Endodermal cell (in vitro differentiated cells): Measurements from ENCODE around the gene TIFAB. TPM values are rescaled to one million over a fixed set of nuclear protein-coding genes. Genes with fewer than 3 reads are reported as not detected.

ENCODE experiments used
- DNase-seq: peaks from one replicate; pipeline ENCODE4 v3.0.0-alpha.2; 2017
- H3K27ac ChIP-seq: 2 replicates; pipeline ENCODE4 v1.5.1; 2013; ENCODE audit warnings: mild to moderate bottlenecking, low read depth, low read length, moderate library complexity
- H3K27me3 ChIP-seq: 2 replicates; pipeline ENCODE4 v1.6.1; 2013; ENCODE audit warnings: mild to moderate bottlenecking, low read length, moderate library complexity; ENCODE audit not compliant: insufficient read depth, control insufficient read depth, poor library complexity, severe bottlenecking
- H3K36me3 ChIP-seq: 2 replicates; pipeline ENCODE4 v1.7.0; 2013; ENCODE audit warnings: mild to moderate bottlenecking, low read length, moderate library complexity; ENCODE audit not compliant: control insufficient read depth, insufficient read depth
- H3K4me1 ChIP-seq: one replicate; pipeline ENCODE4 v1.7.0; 2013; ENCODE audit warnings: low read length; ENCODE audit not compliant: control insufficient read depth, insufficient read depth
- H3K4me3 ChIP-seq: 2 replicates; pipeline ENCODE4 v1.5.1; 2013; ENCODE audit warnings: mild to moderate bottlenecking, low read length, moderate library complexity
- H3K9ac ChIP-seq: 2 replicates; pipeline ENCODE4 v1.6.1; 2013; ENCODE audit warnings: mild to moderate bottlenecking, low read length, moderate library complexity; ENCODE audit not compliant: poor library complexity, severe bottlenecking; ENCODE audit errors: extremely low read depth
- H3K9me3 ChIP-seq: 2 replicates; pipeline ENCODE4 v1.6.1; 2013; ENCODE audit warnings: mild to moderate bottlenecking, low read length, moderate library complexity; ENCODE audit not compliant: control insufficient read depth
- H3K27ac Mint-ChIP-seq: 2 replicates; pipeline ENCODE4 v1.8.0; 2020; ENCODE audit warnings: mixed read lengths
- H3K27me3 Mint-ChIP-seq: 2 replicates; pipeline ENCODE4 v1.8.0; 2021; ENCODE audit warnings: mild to moderate bottlenecking, mixed read lengths; ENCODE audit not compliant: insufficient read depth
- H3K36me3 Mint-ChIP-seq: 2 replicates; pipeline ENCODE4 v1.8.0; 2020; ENCODE audit warnings: low read depth, mixed read lengths
- H3K4me1 Mint-ChIP-seq: 2 replicates; pipeline ENCODE4 v1.8.0; 2020; ENCODE audit warnings: mixed read lengths
- H3K4me3 Mint-ChIP-seq: 2 replicates; pipeline ENCODE4 v1.8.0; 2020; ENCODE audit warnings: mild to moderate bottlenecking, moderate library complexity, mixed read lengths
- H3K9me3 Mint-ChIP-seq: 2 replicates; pipeline ENCODE4 v1.8.0; 2020; ENCODE audit warnings: mild to moderate bottlenecking, mixed read lengths
- WGBS, 2 experiments: methylation state at CpG; one replicate each; pipeline versions ENCODE4 v1.1.5 to v1.1.7; 2013; ENCODE audit warnings: missing lambda C conversion rate in 2 of 2, mixed read lengths in 1 of 2; ENCODE audit not compliant: insufficient coverage in 1 of 2, insufficient read length in 1 of 2; 5-methylcytosine and 5-hydroxymethylcytosine counted together
- total RNA-seq, 2 donors: library from RNA; stranded (reverse); fragmentation: NEBNext Ultra II Directional in 1 of 2; extraction: Animal tissue kit (Norgen Biotek cat#: 25700) in 1 of 2; gene quantifications; 2 replicates in 1 of 2; 3 replicates in 1 of 2; pipeline ENCODE4 v1.2.1, GENCODE V29; 2021
- TF ChIP-seq, protein P1 (sequence below): fragments of 200-600 bp; sonication (generic); conservative IDR thresholded peaks from 2 replicates; pipeline ENCODE4 v1.5.0; 2021; ENCODE audit warnings: antibody characterized with exemption, mild to moderate bottlenecking

The TIFAB gene
- total RNA-seq, 2 donors from 2014 or later, result not detected

DNA sequence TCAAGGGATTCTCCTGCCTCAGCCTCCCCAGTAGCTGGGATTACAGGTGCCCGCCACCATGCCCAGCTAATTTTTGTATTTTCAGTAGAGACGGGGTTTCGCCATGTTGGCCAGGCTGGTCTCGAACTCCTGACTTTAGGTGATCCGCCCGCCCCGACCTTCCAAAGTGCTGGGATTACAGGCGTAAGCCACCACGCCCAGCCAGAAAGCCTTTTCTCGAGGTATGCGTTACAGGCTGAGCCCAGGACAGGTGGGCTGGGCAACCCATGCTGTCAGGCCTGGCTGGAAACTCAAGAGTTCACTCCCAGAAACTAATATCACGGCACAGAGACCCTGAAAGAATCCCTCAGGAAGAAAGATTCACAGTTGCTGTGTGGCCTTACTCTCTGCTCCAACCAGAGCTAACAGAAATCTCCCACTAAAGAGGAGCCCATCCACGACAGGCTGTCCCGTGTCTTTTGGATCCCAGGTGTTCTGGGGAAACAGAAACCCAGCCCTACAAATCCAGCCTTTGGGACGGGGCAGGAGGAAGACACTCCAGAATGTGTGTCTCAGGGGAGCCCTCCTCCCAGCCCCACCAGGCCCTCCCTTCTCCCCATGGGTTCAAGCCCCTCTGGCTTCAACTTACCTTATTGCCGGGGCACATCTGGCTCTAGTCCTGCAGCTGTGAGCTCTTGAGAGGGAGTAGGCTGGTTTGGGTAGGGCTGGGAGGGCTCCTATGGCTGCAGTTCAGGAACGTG, 400 bp downstream of the TIFAB start:
- Histone ChIP-seq H3K4me3 (no peak overlapping the region), H3K4me1 (peaks cover 14% of the 10 kb centered on the region), H3K9ac (no peak overlapping the region), H3K27ac (no peak overlapping the region), H3K36me3 (no peaks in the 10 kb centered on the region), H3K9me3 (peaks cover 1% of the 10 kb centered on the region), H3K27me3 (peaks cover 30% of the 10 kb centered on the region)
- 90 to 92% methylated on average over 12 to 17 of the region's 17 CpGs for WGBS, 2 experiments
- peaks cover 13% of the 10 kb centered on the region for H3K4me1 Mint-ChIP-seq
- H3K4me3 Mint-ChIP-seq, result no peak overlapping the region
- peak; percentile 24 for DNase-seq
- H3K36me3 Mint-ChIP-seq, result no peaks in the 10 kb centered on the region
- peaks cover 5% of the 10 kb centered on the region for H3K9me3 Mint-ChIP-seq
- peaks cover 78% of the 10 kb centered on the region for H3K27me3 Mint-ChIP-seq
- TF ChIP-seq, protein P1, sequence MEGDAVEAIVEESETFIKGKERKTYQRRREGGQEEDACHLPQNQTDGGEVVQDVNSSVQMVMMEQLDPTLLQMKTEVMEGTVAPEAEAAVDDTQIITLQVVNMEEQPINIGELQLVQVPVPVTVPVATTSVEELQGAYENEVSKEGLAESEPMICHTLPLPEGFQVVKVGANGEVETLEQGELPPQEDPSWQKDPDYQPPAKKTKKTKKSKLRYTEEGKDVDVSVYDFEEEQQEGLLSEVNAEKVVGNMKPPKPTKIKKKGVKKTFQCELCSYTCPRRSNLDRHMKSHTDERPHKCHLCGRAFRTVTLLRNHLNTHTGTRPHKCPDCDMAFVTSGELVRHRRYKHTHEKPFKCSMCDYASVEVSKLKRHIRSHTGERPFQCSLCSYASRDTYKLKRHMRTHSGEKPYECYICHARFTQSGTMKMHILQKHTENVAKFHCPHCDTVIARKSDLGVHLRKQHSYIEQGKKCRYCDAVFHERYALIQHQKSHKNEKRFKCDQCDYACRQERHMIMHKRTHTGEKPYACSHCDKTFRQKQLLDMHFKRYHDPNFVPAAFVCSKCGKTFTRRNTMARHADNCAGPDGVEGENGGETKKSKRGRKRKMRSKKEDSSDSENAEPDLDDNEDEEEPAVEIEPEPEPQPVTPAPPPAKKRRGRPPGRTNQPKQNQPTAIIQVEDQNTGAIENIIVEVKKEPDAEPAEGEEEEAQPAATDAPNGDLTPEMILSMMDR, result no peak
- no peak overlapping the region for H3K27ac Mint-ChIP-seq

DNA sequence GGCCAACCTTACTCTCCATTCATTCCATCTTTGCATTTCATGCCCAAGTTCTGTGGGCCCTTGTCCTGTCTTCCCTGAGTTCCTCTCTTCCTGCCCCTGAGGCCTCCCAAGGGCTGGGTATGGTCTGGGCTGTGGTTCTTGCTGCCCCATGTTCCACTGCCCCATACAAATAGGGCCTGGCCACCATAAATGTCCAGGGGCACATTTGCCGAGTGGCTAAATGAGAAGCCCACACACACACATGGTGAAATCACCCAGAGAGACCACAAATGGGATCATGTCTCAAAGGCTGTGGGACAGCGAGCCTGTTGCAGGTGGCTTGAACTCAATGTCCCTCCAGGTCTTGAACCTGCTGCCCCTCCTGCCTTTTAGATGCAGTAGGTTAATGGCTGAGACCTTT, 1.2 kb downstream of the TIFAB start:
- Histone ChIP-seq H3K9ac (no peak overlapping the region), H3K4me3 (no peak overlapping the region), H3K4me1 (peaks cover 17% of the 10 kb centered on the region), H3K27ac (no peak overlapping the region), H3K27me3 (peaks cover 22% of the 10 kb centered on the region), H3K36me3 (no peaks in the 10 kb centered on the region), H3K9me3 (peaks cover 4% of the 10 kb centered on the region)
- H3K4me3 Mint-ChIP-seq, result no peak overlapping the region
- H3K27ac Mint-ChIP-seq, result no peak overlapping the region
- 93 to 100% methylated on average over 2 of the region's 2 CpGs for WGBS, 2 experiments
- peaks cover 5% of the 10 kb centered on the region for H3K9me3 Mint-ChIP-seq
- H3K36me3 Mint-ChIP-seq, result no peaks in the 10 kb centered on the region
- H3K4me1 Mint-ChIP-seq, result peaks cover 13% of the 10 kb centered on the region
- DNase-seq, result no peak
- TF ChIP-seq, protein P1, result no peak
- peaks cover 73% of the 10 kb centered on the region for H3K27me3 Mint-ChIP-seq

DNA sequence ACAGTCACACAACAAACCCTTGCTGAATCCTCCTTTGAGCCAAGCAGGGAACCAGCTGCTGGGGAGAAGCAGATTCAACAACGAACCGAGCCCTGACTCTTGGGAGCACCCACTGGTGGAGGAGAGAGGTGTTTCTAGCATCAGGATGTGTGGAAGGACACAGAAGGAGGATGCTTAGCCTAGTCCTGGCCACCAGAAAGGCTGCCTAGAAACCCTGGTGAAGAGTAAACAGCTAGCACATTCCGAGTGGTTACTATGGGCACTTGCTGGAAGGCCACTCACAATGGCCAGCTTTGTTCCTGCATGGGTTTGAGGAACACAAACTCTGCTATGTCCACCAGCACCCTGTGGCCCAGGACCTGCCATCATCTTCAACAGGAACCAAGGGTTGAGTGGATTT, 1.8 kb downstream of the TIFAB start:
- peaks cover 67% of the 10 kb centered on the region for H3K27me3 Mint-ChIP-seq
- Histone ChIP-seq H3K27ac (no peak overlapping the region), H3K9ac (no peak overlapping the region), H3K27me3 (peaks cover 16% of the 10 kb centered on the region), H3K4me1 (peaks cover 17% of the 10 kb centered on the region), H3K4me3 (no peak overlapping the region), H3K36me3 (no peaks in the 10 kb centered on the region), H3K9me3 (peaks cover 4% of the 10 kb centered on the region)
- peaks cover 5% of the 10 kb centered on the region for H3K9me3 Mint-ChIP-seq
- H3K4me1 Mint-ChIP-seq, result peaks cover 13% of the 10 kb centered on the region
- WGBS, 2 experiments, result 91% methylated on average over 3 of the region's 3 CpGs; no CpG with 5 or more reads in 1 of the 2 experiments
- H3K36me3 Mint-ChIP-seq, result no peaks in the 10 kb centered on the region
- H3K27ac Mint-ChIP-seq, result no peak overlapping the region
- TF ChIP-seq, protein P1, result no peak
- no peak overlapping the region for H3K4me3 Mint-ChIP-seq
- DNase-seq, result peak; percentile 34
